Activated T-cell treated with anti-CD3 and anti-CD28 coated beads, Interleukin-2, amount 50 U/mL, for 4 hours (primary cell): ENCODE data around the gene COMMD1. TPM values are rescaled to one million over a fixed set of nuclear protein-coding genes. Genes with fewer than 3 reads are reported as not detected.
"Not testable (repeated sequence)": the region's sequence is repeated elsewhere in the genome, so short reads cannot be mapped to it uniquely, and the experiment has no call there.

Source experiments
- ATAC-seq, 2 donors: fragments of 200-7000 bp; cut with Tn5 transposase; one replicate each; pipeline ENCODE4 v1.10.0; 2021
- DNase-seq: peaks from one replicate; pipeline ENCODE4 v3.0.0-alpha.2; 2020
- H3K27me3 Mint-ChIP-seq: one replicate; pipeline ENCODE4 v1.8.0; 2021; ENCODE audit warnings: low read depth, mixed read lengths
- H3K36me3 Mint-ChIP-seq: one replicate; pipeline ENCODE4 v1.8.0; 2022; ENCODE audit warnings: mixed read lengths; ENCODE audit not compliant: insufficient read depth
- H3K4me1 Mint-ChIP-seq: one replicate; pipeline ENCODE4 v1.8.0; 2021; ENCODE audit warnings: low read depth, mixed read lengths
- H3K4me3 Mint-ChIP-seq: one replicate; pipeline ENCODE4 v1.8.0; 2021; ENCODE audit warnings: mild to moderate bottlenecking, moderate library complexity, mixed read lengths
- H3K9me3 Mint-ChIP-seq: one replicate; pipeline ENCODE4 v1.8.0; 2021; ENCODE audit warnings: mixed read lengths
- total RNA-seq, 3 donors: library from RNA; stranded (reverse); gene quantifications; one replicate each; pipeline ENCODE4 v1.2.1, GENCODE V29; 2021

The COMMD1 gene
- total RNA-seq, 3 donors from 2014 or later: 29.7 to 37.0 (median 31.0) TPM

GRCh38 chr2:62150597-62151305, 245.3 kb downstream of the COMMD1 start:
- peaks cover 6% of the 10 kb centered on the region for H3K9me3 Mint-ChIP-seq
- no peak for ATAC-seq
- no peak overlapping the region for H3K4me3 Mint-ChIP-seq
- peaks cover 12% of the 10 kb centered on the region for H3K36me3 Mint-ChIP-seq
- H3K4me1 Mint-ChIP-seq: peaks cover 7% of the 10 kb centered on the region
- H3K27me3 Mint-ChIP-seq: no peaks in the 10 kb centered on the region
- DNase-seq: no peak

- ATAC-seq (no peak), DNase-seq (no peak)
- Mint-ChIP-seq H3K36me3 (peaks cover 12% of the 10 kb centered on the region), H3K4me3 (no peak overlapping the region), H3K4me1 (peaks cover 7% of the 10 kb centered on the region), H3K27me3 (no peaks in the 10 kb centered on the region), H3K9me3 (peaks cover 6% of the 10 kb centered on the region)
Observed at GRCh38 chr2:62151306-62151638, 245.8 kb downstream of the COMMD1 start.

- peaks cover 6% of the 10 kb centered on the region for H3K9me3 Mint-ChIP-seq
- ATAC-seq (no peak), DNase-seq (no peak)
- no peak overlapping the region for H3K4me3 Mint-ChIP-seq
- peaks cover 2% of the 10 kb centered on the region for H3K4me1 Mint-ChIP-seq
- no peaks in the 10 kb centered on the region for H3K27me3 Mint-ChIP-seq
- H3K36me3 Mint-ChIP-seq: peaks cover 12% of the 10 kb centered on the region
Observed at GRCh38 chr2:62152000-62152399, 246.5 kb downstream of the COMMD1 start.

- no peak for ATAC-seq
- no peaks in the 10 kb centered on the region for H3K4me1 Mint-ChIP-seq
- peaks cover 7% of the 10 kb centered on the region for H3K36me3 Mint-ChIP-seq
- H3K4me3 Mint-ChIP-seq: no peak overlapping the region
- DNase-seq: no peak
- no peaks in the 10 kb centered on the region for H3K27me3 Mint-ChIP-seq
- H3K9me3 Mint-ChIP-seq: peaks cover 6% of the 10 kb centered on the region
Observed at GRCh38 chr2:62156861-62157496, 251.5 kb downstream of the COMMD1 start.

- Mint-ChIP-seq H3K9me3 (peaks cover 6% of the 10 kb centered on the region), H3K36me3 (peaks cover 1% of the 10 kb centered on the region), H3K4me3 (no peak overlapping the region), H3K4me1 (no peaks in the 10 kb centered on the region), H3K27me3 (no peaks in the 10 kb centered on the region)
- ATAC-seq (no peak), DNase-seq (no peak)
Observed at GRCh38 chr2:62158444-62159121, 253.1 kb downstream of the COMMD1 start.

GRCh38 chr2:62160691-62161090, 255.2 kb downstream of the COMMD1 start:
- H3K4me1 Mint-ChIP-seq, H3K27me3 Mint-ChIP-seq, H3K9me3 Mint-ChIP-seq, H3K4me3 Mint-ChIP-seq, ATAC-seq, DNase-seq, H3K36me3 Mint-ChIP-seq: not testable (repeated sequence)

GRCh38 chr2:62163106-62163831, 257.8 kb downstream of the COMMD1 start:
- H3K9me3 Mint-ChIP-seq: no peaks in the 10 kb centered on the region
- ATAC-seq (no peak), DNase-seq (no peak)
- H3K36me3 Mint-ChIP-seq: no peaks in the 10 kb centered on the region
- H3K27me3 Mint-ChIP-seq: no peaks in the 10 kb centered on the region
- H3K4me3 Mint-ChIP-seq: no peak overlapping the region
- no peaks in the 10 kb centered on the region for H3K4me1 Mint-ChIP-seq

- no peak overlapping the region for H3K4me3 Mint-ChIP-seq
Observed at GRCh38 chr2:62163834-62164233, 258.4 kb downstream of the COMMD1 start.

GRCh38 chr2:62175728-62176127, 270.3 kb downstream of the COMMD1 start:
- Mint-ChIP-seq H3K9me3 (no peaks in the 10 kb centered on the region), H3K4me1 (no peaks in the 10 kb centered on the region), H3K36me3 (no peaks in the 10 kb centered on the region), H3K4me3 (no peak overlapping the region), H3K27me3 (no peaks in the 10 kb centered on the region)
- DNase-seq: no peak
- ATAC-seq: no peak

More at GRCh38 chr2:62163834-62164233, 258.4 kb downstream of the COMMD1 start:
- no peaks in the 10 kb centered on the region for H3K27me3 Mint-ChIP-seq
- H3K9me3 Mint-ChIP-seq: no peaks in the 10 kb centered on the region
- no peaks in the 10 kb centered on the region for H3K4me1 Mint-ChIP-seq
- H3K36me3 Mint-ChIP-seq: no peaks in the 10 kb centered on the region
- ATAC-seq (no peak), DNase-seq (no peak)

- Mint-ChIP-seq H3K36me3 (no peaks in the 10 kb centered on the region), H3K9me3 (no peaks in the 10 kb centered on the region), H3K27me3 (no peaks in the 10 kb centered on the region), H3K4me1 (no peaks in the 10 kb centered on the region), H3K4me3 (no peak overlapping the region)
- ATAC-seq: no peak
- DNase-seq: no peak
Observed at GRCh38 chr2:62176801-62177200, 271.3 kb downstream of the COMMD1 start.

- ATAC-seq (no peak), DNase-seq (no peak)
- H3K4me3 Mint-ChIP-seq: no peak overlapping the region
- no peaks in the 10 kb centered on the region for H3K27me3 Mint-ChIP-seq
- H3K9me3 Mint-ChIP-seq: no peaks in the 10 kb centered on the region
- no peaks in the 10 kb centered on the region for H3K4me1 Mint-ChIP-seq
- H3K36me3 Mint-ChIP-seq: no peaks in the 10 kb centered on the region
Observed at GRCh38 chr2:62177392-62178049, 272.0 kb downstream of the COMMD1 start.

GRCh38 chr2:62178741-62179271, 273.3 kb downstream of the COMMD1 start:
- no peak for DNase-seq
- no peaks in the 10 kb centered on the region for H3K4me1 Mint-ChIP-seq
- H3K36me3 Mint-ChIP-seq: no peaks in the 10 kb centered on the region
- no peaks in the 10 kb centered on the region for H3K9me3 Mint-ChIP-seq
- no peaks in the 10 kb centered on the region for H3K27me3 Mint-ChIP-seq
- H3K4me3 Mint-ChIP-seq: no peak overlapping the region
- no peak for ATAC-seq

GRCh38 chr2:62180975-62181374, 275.5 kb downstream of the COMMD1 start:
- no peaks in the 10 kb centered on the region for H3K9me3 Mint-ChIP-seq
- no peaks in the 10 kb centered on the region for H3K27me3 Mint-ChIP-seq
- no peaks in the 10 kb centered on the region for H3K4me1 Mint-ChIP-seq
- H3K4me3 Mint-ChIP-seq: no peak overlapping the region
- ATAC-seq (no peak), DNase-seq (no peak)
- H3K36me3 Mint-ChIP-seq: no peaks in the 10 kb centered on the region

- DNase-seq (no peak), ATAC-seq (no peak)
- no peaks in the 10 kb centered on the region for H3K4me1 Mint-ChIP-seq
- no peaks in the 10 kb centered on the region for H3K9me3 Mint-ChIP-seq
- no peaks in the 10 kb centered on the region for H3K36me3 Mint-ChIP-seq
- no peak overlapping the region for H3K4me3 Mint-ChIP-seq
- H3K27me3 Mint-ChIP-seq: no peaks in the 10 kb centered on the region
Observed at GRCh38 chr2:62181843-62182242, 276.4 kb downstream of the COMMD1 start.
